ENCODE measurements around the gene PAQR3. TPM values are rescaled to one million over a fixed set of nuclear protein-coding genes. Genes with fewer than 3 reads are reported as not detected.

Gene PAQR3
- total and polyA plus RNA-seq, 11 donors, result 1.9 to 14.1 (median 8.5) TPM

GRCh38 chr4:78953769-78954666 is 14.8 kb upstream of the PAQR3 start:
- intact Hi-C loops (cut with DNase I), result loop anchor here (2.0 to 10.0 kb wide), 8 partner anchors 621 to 1383 kb away; partner anchors contain the start of genes CFAP299 (in 3 of the 10) and ANTXR2 (in 1 of the 10)
- no peaks in the 10 kb centered on the region for H3K4me1 ChIP-seq
- no peaks in the 10 kb centered on the region for H3K9me3 ChIP-seq
- DNase-seq (no peak), ATAC-seq (peak in 1 of 4 donors; percentile 39)
- no peaks in the 10 kb centered on the region for H3K27me3 ChIP-seq
- H3K4me3 ChIP-seq, result no peak overlapping the region
- TF ChIP-seq POLR2A (IDR thresholded peaks at IDR 0.05) (no peak), CTCF (IDR thresholded peaks at IDR 0.05) (peak in 7 of 12 donors; percentile 10 to 43 (median 30))
- H3K36me3 ChIP-seq, result no peaks in the 10 kb centered on the region
- 46 to 57% (median 49%) methylated on average over 11 of the region's 11 CpGs for WGBS, 4 donors
- H3K27ac ChIP-seq, result no peak overlapping the region

- intact Hi-C loops (cut with DNase I), result loop anchor here (2.0 to 10.0 kb wide), 8 partner anchors 622 to 1384 kb away; partner anchors contain the start of genes CFAP299 (in 3 of the 10) and ANTXR2 (in 1 of the 10)
- no peak overlapping the region for H3K4me3 ChIP-seq
- no peak for ATAC-seq
Measured at GRCh38 chr4:78953231-78953630, 14.0 kb upstream of the PAQR3 start.

GRCh38 chr4:78951862-78952472 is 12.7 kb upstream of the PAQR3 start:
- Histone ChIP-seq H3K4me1 (no peaks in the 10 kb centered on the region), H3K36me3 (no peaks in the 10 kb centered on the region), H3K9me3 (no peaks in the 10 kb centered on the region), H3K27me3 (no peaks in the 10 kb centered on the region), H3K4me3 (no peak overlapping the region), H3K27ac (no peak overlapping the region)
- intact Hi-C loops (cut with DNase I), result loop anchor here (1.0 to 10.0 kb wide), 9 partner anchors 623 to 1385 kb away; partner anchors contain the start of genes CFAP299 (in 3 of the 10) and ANTXR2 (in 1 of the 10)
- ATAC-seq (peak; percentile 52 to 75 (median 68)), DNase-seq (peak in 1 of 5 donors; percentile 18)
- no peak for TF ChIP-seq POLR2A (IDR thresholded peaks at IDR 0.05)
- TF ChIP-seq CTCF (IDR thresholded peaks at IDR 0.05), result peak; percentile 54 to 85 (median 70)
- WGBS, 4 donors, result 59 to 63% (median 62%) methylated on average over 3 of the region's 3 CpGs

More at GRCh38 chr4:78953231-78953630, 14.0 kb upstream of the PAQR3 start:
- no peak for TF ChIP-seq CTCF (IDR thresholded peaks at IDR 0.05)
- Histone ChIP-seq H3K27ac (no peak overlapping the region), H3K4me1 (no peaks in the 10 kb centered on the region), H3K27me3 (no peaks in the 10 kb centered on the region), H3K36me3 (no peaks in the 10 kb centered on the region), H3K9me3 (no peaks in the 10 kb centered on the region)
- DNase-seq, result no peak
- WGBS, 4 donors, result 86 to 91% (median 88%) methylated on average over 5 of the region's 5 CpGs

- DNase-seq, result no peak
- Histone ChIP-seq H3K4me3 (no peak overlapping the region), H3K9me3 (peaks cover 0 to 4% (median 0%) of the 10 kb centered on the region in 12 donors), H3K4me1 (no peaks in the 10 kb centered on the region), H3K27ac (no peak overlapping the region), H3K27me3 (no peaks in the 10 kb centered on the region), H3K36me3 (no peaks in the 10 kb centered on the region)
- TF ChIP-seq POLR2A (IDR thresholded peaks at IDR 0.05) (no peak), CTCF (IDR thresholded peaks at IDR 0.05) (no peak)
- 63 to 87% (median 74%) methylated on average over 1 of the region's 1 CpG for WGBS, 4 donors
- intact Hi-C loops (cut with DNase I), result loop anchor here (5.0 to 10.0 kb wide), 8 partner anchors 625 to 1388 kb away; partner anchors contain the start of genes CFAP299 (in 4 of the 10) and ANTXR2 (in 1 of the 10)
- no peak for ATAC-seq
Measured at GRCh38 chr4:78949735-78950134, 10.5 kb upstream of the PAQR3 start.

All from heart left ventricle (tissue), 16 donors.